Endothelial cell of umbilical vein (primary cell): ENCODE measurements around the gene APOL5. TPM values are rescaled to one million over a fixed set of nuclear protein-coding genes. Genes with fewer than 3 reads are reported as not detected.

Experiments
- BruUV-seq: library from RNA; stranded (reverse); fragments of 400-500 nt; replicated peaks from 2 replicates; lab custom pipeline; 2021; lab: Mats Ljungman, UMichigan
- CTCF ChIA-PET: fragments of 300-600, 350-600 bp; sonication (Branson Sonifier 250); formaldehyde crosslinking; loops from one replicate; lab custom pipeline; 2021; ENCODE audit warnings: antibody characterized with exemption, inconsistent platforms; lab: Charles Lee
- POLR2A ChIA-PET: fragments of 300-600, 350-600 bp; sonication (Branson Sonifier 250); formaldehyde crosslinking; loops from one replicate; lab custom pipeline; 2021; ENCODE audit warnings: antibody characterized with exemption, inconsistent platforms; lab: Charles Lee
- DNase-seq: peaks from one replicate; pipeline ENCODE4 v3.0.0-alpha.2; 2011; ENCODE audit warnings: low read depth, low spot score
- FAIRE-seq: peaks from 2 replicates; lab custom pipeline; 2011; peaks lifted over from hg19 to GRCh38; lab: Jason Lieb, UNC
- H2AFZ ChIP-seq: 2 replicates; pipeline ENCODE4 v1.6.0; 2012; ENCODE audit warnings: low read depth, low read length, control low read depth, inconsistent platforms
- H3K27ac ChIP-seq: 2 replicates; pipeline ENCODE4 v1.5.1; 2011; ENCODE audit warnings: low read depth, mild to moderate bottlenecking, control low read depth, low read length, moderate library complexity; ENCODE audit not compliant: insufficient read depth
- H3K27me3 ChIP-seq, 2 experiments: 2 replicates each; pipeline versions ENCODE4 v1.6.0 to v1.6.1; 2011; ENCODE audit warnings: low read length in 2 of 2, mixed read lengths in 1 of 2; ENCODE audit not compliant: control insufficient read depth in 2 of 2, insufficient read depth in 2 of 2
- H3K36me3 ChIP-seq, 2 experiments: 2 replicates in 1 of 2; 3 replicates in 1 of 2; pipeline ENCODE4 v1.5.1; 2011; ENCODE audit warnings: low read length in 2 of 2, mild to moderate bottlenecking in 1 of 2, moderate library complexity in 1 of 2; ENCODE audit not compliant: control insufficient read depth in 2 of 2, insufficient read depth in 2 of 2; ENCODE audit errors: extremely low read depth in 1 of 2
- H3K4me1 ChIP-seq: 3 replicates; pipeline ENCODE4 v1.5.1; 2011; ENCODE audit warnings: mild to moderate bottlenecking, low read length; ENCODE audit not compliant: control insufficient read depth, insufficient read depth; ENCODE audit errors: extremely low read depth
- H3K4me2 ChIP-seq: 2 replicates; pipeline ENCODE4 v1.6.1; 2011; ENCODE audit warnings: low read length, control low read depth, mixed read lengths; ENCODE audit not compliant: insufficient read depth
- H3K4me3 ChIP-seq, 3 experiments: fragments of 200-600 bp in 1 of 3; sonication (generic), shearing (Covaris generic) in 1 of 3; replicated peaks in 1 of 3; 2 replicates each; pipeline ENCODE4 v1.5.1; 2011 to 2016; ENCODE audit warnings: control low read depth in 3 of 3, low read length in 3 of 3, mild to moderate bottlenecking in 2 of 3, inconsistent platforms in 1 of 3, low read depth in 1 of 3, moderate library complexity in 1 of 3; ENCODE audit not compliant: insufficient read depth in 1 of 3
- H3K79me2 ChIP-seq: 2 replicates; pipeline ENCODE4 v1.6.0; 2012; ENCODE audit warnings: low read length, inconsistent platforms; ENCODE audit not compliant: control insufficient read depth, insufficient read depth
- H3K9ac ChIP-seq: replicated peaks from 2 replicates; pipeline ENCODE3; 2011; ENCODE audit warnings: low read length, control low read depth; ENCODE audit not compliant: insufficient read depth; ENCODE audit errors: extremely low read depth
- H3K9me1 ChIP-seq: replicated peaks from 3 replicates; pipeline ENCODE4 v1.6.0; 2011; ENCODE audit warnings: mild to moderate bottlenecking, low read length; ENCODE audit not compliant: control insufficient read depth, insufficient read depth; ENCODE audit errors: extremely low read depth
- H3K9me3 ChIP-seq: replicated peaks from 2 replicates; pipeline ENCODE4 v1.5.1; 2012; ENCODE audit warnings: low read length, inconsistent platforms; ENCODE audit not compliant: control insufficient read depth, insufficient read depth
- H4K20me1 ChIP-seq: replicated peaks from 2 replicates; pipeline ENCODE3; 2011; ENCODE audit warnings: mild to moderate bottlenecking, low read length; ENCODE audit not compliant: control insufficient read depth, insufficient read depth; ENCODE audit errors: extremely low read depth
- EZH2 ChIP-seq: IDR thresholded peaks from 2 replicates; pipeline ENCODE4 v1.6.1; 2012; ENCODE audit warnings: borderline replicate concordance, low read depth, mild to moderate bottlenecking, moderate library complexity, low read length, inconsistent platforms; ENCODE audit not compliant: severe bottlenecking
- FOS ChIP-seq: IDR thresholded peaks from 2 replicates; pipeline ENCODE4 v1.6.1; 2011; ENCODE audit warnings: mild to moderate bottlenecking, low read length, moderate library complexity, borderline replicate concordance; ENCODE audit not compliant: insufficient read depth
- GATA2 ChIP-seq: IDR thresholded peaks from 2 replicates; pipeline ENCODE4 v1.7.0; 2011; ENCODE audit warnings: low read depth, mild to moderate bottlenecking, moderate library complexity, mixed read lengths, low read length; ENCODE audit not compliant: insufficient read length, insufficient read depth
- JUN ChIP-seq: IDR thresholded peaks from 2 replicates; pipeline ENCODE4 v1.6.1; 2011; ENCODE audit warnings: borderline replicate concordance, low read depth; ENCODE audit not compliant: insufficient read length, insufficient read depth
- MAX ChIP-seq: IDR thresholded peaks from 2 replicates; pipeline ENCODE4 v1.6.1; 2011; ENCODE audit not compliant: insufficient read depth, insufficient read length
- MYC ChIP-seq: IDR thresholded peaks from one replicate; pipeline ENCODE4 v1.6.1; 2011; ENCODE audit warnings: mild to moderate bottlenecking, low read depth, low read length
- POLR2A ChIP-seq: IDR thresholded peaks from 2 replicates; pipeline ENCODE4 v1.6.1; 2012; ENCODE audit warnings: low read depth, mild to moderate bottlenecking, control low read depth, low read length
- POLR2AphosphoS5 ChIP-seq: IDR thresholded peaks from 2 replicates; pipeline ENCODE4 v1.6.1; 2012; ENCODE audit warnings: low read depth, mild to moderate bottlenecking, control low read depth, low read length, moderate library complexity; ENCODE audit not compliant: insufficient read depth
- dilution Hi-C: fragments of 300-500 bp; cut with MboI; formaldehyde crosslinking; loops from one replicate; pipeline ENCODE4 v1.15.0; 2019; ENCODE audit warnings: low sequenced_read_pairs; ENCODE audit not compliant: extremely low pct_ligation_motif_present
- intact Hi-C: fragments of 100-400 bp; cut with micrococcal nuclease; formaldehyde crosslinking; loops from one replicate; pipeline ENCODE4 v1.10.0; 2022
- polyA plus RNA-seq, 4 experiments: library from polyadenylated mRNA; depleted of rRNA in 3 of 4; stranded (reverse) in 3 of 4; unstranded in 1 of 4; fragments of >200 nt; gene quantifications; 2 replicates each; pipeline versions ENCODE4 v1.2.1 to v1.2.3, GENCODE V29; 2011 to 2012; ENCODE audit warnings: missing spikeins in 1 of 4
- total RNA-seq: library from RNA; stranded (reverse); gene quantifications from 2 replicates; pipeline ENCODE4 v1.2.3, GENCODE V29; 2021
- TF ChIP-seq, protein P1 (sequence below), 2 donors: IDR thresholded peaks; 1 replicate in 1 of 2; 2 replicates in 1 of 2; pipeline ENCODE4 v1.5.1; 2011; ENCODE audit warnings: low read length in 2 of 2, mild to moderate bottlenecking in 2 of 2, moderate library complexity in 2 of 2, control low read depth in 1 of 2, inconsistent platforms in 1 of 2, low read depth in 1 of 2; ENCODE audit not compliant: insufficient read depth in 1 of 2; ENCODE audit errors: extremely low read depth in 1 of 2

APOL5 gene
- total and polyA plus RNA-seq, 2 donors (not counting 3 experiments of a cell fraction or from before 2014, with no cell fraction given): not detected

- Histone ChIP-seq H3K9me3 (no peaks in the 10 kb centered on the region), H3K9ac (no peak overlapping the region), H3K27ac (no peak overlapping the region), H3K79me2 (no peaks in the 10 kb centered on the region), H3K9me1 (no peaks in the 10 kb centered on the region), H3K4me2 (no peak overlapping the region), H3K4me3 (no peak overlapping the region), H4K20me1 (no peaks in the 10 kb centered on the region), H3K36me3 (no peaks in the 10 kb centered on the region), H3K27me3 (no peaks in the 10 kb centered on the region), H2AFZ (no peak overlapping the region), H3K4me1 (no peaks in the 10 kb centered on the region)
- intact Hi-C loops (loop anchor here (10.0 kb wide), 1 partner anchor 87 kb away; the partner anchor contains the start of gene APOL6), dilution Hi-C loops (no loop called here)
- ChIA-PET POLR2A (no interaction called here), CTCF (no interaction called here)
- FAIRE-seq (no peak), DNase-seq (no peak)
- no TSS peak for BruUV-seq
- TF ChIP-seq, protein P1, sequence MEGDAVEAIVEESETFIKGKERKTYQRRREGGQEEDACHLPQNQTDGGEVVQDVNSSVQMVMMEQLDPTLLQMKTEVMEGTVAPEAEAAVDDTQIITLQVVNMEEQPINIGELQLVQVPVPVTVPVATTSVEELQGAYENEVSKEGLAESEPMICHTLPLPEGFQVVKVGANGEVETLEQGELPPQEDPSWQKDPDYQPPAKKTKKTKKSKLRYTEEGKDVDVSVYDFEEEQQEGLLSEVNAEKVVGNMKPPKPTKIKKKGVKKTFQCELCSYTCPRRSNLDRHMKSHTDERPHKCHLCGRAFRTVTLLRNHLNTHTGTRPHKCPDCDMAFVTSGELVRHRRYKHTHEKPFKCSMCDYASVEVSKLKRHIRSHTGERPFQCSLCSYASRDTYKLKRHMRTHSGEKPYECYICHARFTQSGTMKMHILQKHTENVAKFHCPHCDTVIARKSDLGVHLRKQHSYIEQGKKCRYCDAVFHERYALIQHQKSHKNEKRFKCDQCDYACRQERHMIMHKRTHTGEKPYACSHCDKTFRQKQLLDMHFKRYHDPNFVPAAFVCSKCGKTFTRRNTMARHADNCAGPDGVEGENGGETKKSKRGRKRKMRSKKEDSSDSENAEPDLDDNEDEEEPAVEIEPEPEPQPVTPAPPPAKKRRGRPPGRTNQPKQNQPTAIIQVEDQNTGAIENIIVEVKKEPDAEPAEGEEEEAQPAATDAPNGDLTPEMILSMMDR (IDR thresholded peaks at IDR 0.05; ENCODE audit: extremely low read depth in 1 of 2, insufficient read depth in 1 of 2, low read depth in 1 of 2, low read length in 2 of 2): no peak
- no peak for TF ChIP-seq JUN
- TF ChIP-seq GATA2: no peak
- no peak for TF ChIP-seq POLR2AphosphoS5
- no peak for TF ChIP-seq MAX
- TF ChIP-seq EZH2: no peak
- TF ChIP-seq FOS: no peak
- TF ChIP-seq MYC: no peak
- TF ChIP-seq POLR2A: no peak
Observed at GRCh38 chr22:35731321-35731720, 13.6 kb downstream of the APOL5 start.
